H9 (cell line): Measurements from ENCODE around the gene ZNRF4. TPM values are rescaled to one million over a fixed set of nuclear protein-coding genes. Genes with fewer than 3 reads are reported as not detected.

Source experiments
- DNase-seq: peaks from one replicate; pipeline ENCODE4 v3.0.0-alpha.2; 2017
- H2AFZ ChIP-seq: one replicate; pipeline ENCODE4 v1.6.1; 2013; ENCODE audit warnings: mild to moderate bottlenecking, low read length, control low read depth, moderate library complexity
- H2AK5ac ChIP-seq: 2 replicates; pipeline ENCODE4 v1.6.1; 2013; ENCODE audit warnings: low read length, control low read depth, mixed read lengths; ENCODE audit not compliant: insufficient read length
- H2BK120ac ChIP-seq: one replicate; pipeline ENCODE4 v1.6.1; 2013; ENCODE audit warnings: low read depth, mild to moderate bottlenecking, low read length, control low read depth, inconsistent platforms; ENCODE audit not compliant: poor library complexity, severe bottlenecking
- H2BK12ac ChIP-seq: 2 replicates; pipeline ENCODE4 v1.6.1; 2013; ENCODE audit warnings: low read length, control low read depth, mixed read lengths, low read depth; ENCODE audit not compliant: insufficient read length
- H2BK15ac ChIP-seq: 2 replicates; pipeline ENCODE4 v1.6.1; 2013; ENCODE audit warnings: low read depth, low read length, control low read depth
- H2BK20ac ChIP-seq: one replicate; pipeline ENCODE4 v1.6.1; 2013; ENCODE audit warnings: low read depth, mild to moderate bottlenecking, low read length, control low read depth, inconsistent platforms; ENCODE audit not compliant: poor library complexity, severe bottlenecking
- H2BK5ac ChIP-seq: 2 replicates; pipeline ENCODE4 v1.6.1; 2013; ENCODE audit warnings: low read length, control low read depth, mixed read lengths; ENCODE audit not compliant: insufficient read length
- H3K14ac ChIP-seq: 2 replicates; pipeline ENCODE4 v1.6.1; 2013; ENCODE audit warnings: low read length, control low read depth; ENCODE audit not compliant: insufficient read depth
- H3K18ac ChIP-seq: 2 replicates; pipeline ENCODE4 v1.6.1; 2013; ENCODE audit warnings: low read depth, mild to moderate bottlenecking, mixed read lengths, low read length, control low read depth; ENCODE audit not compliant: insufficient read length
- H3K23ac ChIP-seq: 2 replicates; pipeline ENCODE4 v1.6.1; 2013; ENCODE audit warnings: low read length, control low read depth, mixed read lengths, low read depth; ENCODE audit not compliant: insufficient read length
- H3K23me2 ChIP-seq: 2 replicates; pipeline ENCODE4 v1.6.1; 2013; ENCODE audit warnings: low read depth, mild to moderate bottlenecking, mixed read lengths, low read length, control low read depth; ENCODE audit not compliant: insufficient read length, poor library complexity, severe bottlenecking
- H3K27ac ChIP-seq: 2 replicates; pipeline ENCODE4 v1.5.1; 2013; ENCODE audit warnings: low read length, control low read depth, mixed read lengths, low read depth; ENCODE audit not compliant: insufficient read length
- H3K27me3 ChIP-seq: 2 replicates; pipeline ENCODE4 v1.6.1; 2013; ENCODE audit warnings: low read length, control low read depth, inconsistent platforms; ENCODE audit not compliant: insufficient read depth
- H3K4ac ChIP-seq: 2 replicates; pipeline ENCODE4 v1.6.1; 2013; ENCODE audit warnings: low read depth, mild to moderate bottlenecking, control low read depth, inconsistent platforms, low read length, moderate library complexity
- H3K4me1 ChIP-seq: 2 replicates; pipeline ENCODE4 v1.6.1; 2013; ENCODE audit warnings: low read length, control low read depth, inconsistent platforms; ENCODE audit not compliant: insufficient read depth
- H3K4me2 ChIP-seq: 2 replicates; pipeline ENCODE4 v1.6.1; 2013; ENCODE audit warnings: low read length, control low read depth, mixed read lengths; ENCODE audit not compliant: insufficient read length, insufficient read depth
- H3K56ac ChIP-seq: 2 replicates; pipeline ENCODE4 v1.6.1; 2013; ENCODE audit warnings: low read depth, mild to moderate bottlenecking, mixed read lengths, low read length, control low read depth; ENCODE audit not compliant: insufficient read length
- H3K79me1 ChIP-seq: 2 replicates; pipeline ENCODE4 v1.6.1; 2013; ENCODE audit warnings: low read depth, mild to moderate bottlenecking, moderate library complexity, low read length, control low read depth, inconsistent platforms; ENCODE audit not compliant: insufficient read depth, poor library complexity, severe bottlenecking
- H3K79me2 ChIP-seq: 2 replicates; pipeline ENCODE4 v1.6.1; 2013; ENCODE audit warnings: low read length, control low read depth, inconsistent platforms; ENCODE audit not compliant: insufficient read depth
- H3K9ac ChIP-seq: 2 replicates; pipeline ENCODE4 v1.6.1; 2013; ENCODE audit warnings: low read length, control low read depth, mixed read lengths; ENCODE audit not compliant: insufficient read length; ENCODE audit errors: extremely low read depth
- H3K9me3 ChIP-seq: one replicate; pipeline ENCODE4 v1.6.1; 2013; ENCODE audit warnings: low read depth, low read length, inconsistent platforms; ENCODE audit not compliant: control insufficient read depth
- H3T11ph ChIP-seq: one replicate; pipeline ENCODE4 v1.6.1; 2013; ENCODE audit warnings: mild to moderate bottlenecking, low read length, control low read depth, inconsistent platforms
- H4K20me1 ChIP-seq: one replicate; pipeline ENCODE4 v1.6.1; 2013; ENCODE audit not compliant: control insufficient read depth, insufficient read length, insufficient read depth
- H4K5ac ChIP-seq: 2 replicates; pipeline ENCODE4 v1.6.1; 2013; ENCODE audit warnings: low read depth, mild to moderate bottlenecking, mixed read lengths, low read length, control low read depth; ENCODE audit not compliant: insufficient read length
- H4K8ac ChIP-seq: replicated peaks from 2 replicates; pipeline ENCODE4 v1.6.1; 2013; ENCODE audit warnings: low read length, control low read depth, mixed read lengths, low read depth; ENCODE audit not compliant: insufficient read length
- H4K91ac ChIP-seq: 2 replicates; pipeline ENCODE4 v1.6.1; 2013; ENCODE audit warnings: low read depth, mild to moderate bottlenecking, moderate library complexity, mixed read lengths, low read length, control low read depth; ENCODE audit not compliant: insufficient read length
- H3K27ac Mint-ChIP-seq, 3 experiments: 2 replicates in 2 of 3; 3 replicates in 1 of 3; pipeline ENCODE4 v1.8.0; 2020 to 2021; ENCODE audit warnings: mixed read lengths in 3 of 3, mild to moderate bottlenecking in 1 of 3, moderate library complexity in 1 of 3
- H3K27me3 Mint-ChIP-seq: 2 replicates; pipeline ENCODE4 v1.8.0; 2021; ENCODE audit warnings: low read depth, mild to moderate bottlenecking, moderate library complexity, mixed read lengths
- H3K36me3 Mint-ChIP-seq, 3 experiments: 2 replicates in 2 of 3; 3 replicates in 1 of 3; pipeline ENCODE4 v1.8.0; 2020 to 2021; ENCODE audit warnings: low read depth in 3 of 3, mixed read lengths in 3 of 3; ENCODE audit not compliant: insufficient read depth in 1 of 3
- H3K4me1 Mint-ChIP-seq, 2 experiments: 2 replicates each; pipeline ENCODE4 v1.8.0; 2020; ENCODE audit warnings: mixed read lengths in 2 of 2
- H3K4me3 Mint-ChIP-seq, 2 experiments: 2 replicates in 1 of 2; 3 replicates in 1 of 2; pipeline ENCODE4 v1.8.0; 2020 to 2021; ENCODE audit warnings: mild to moderate bottlenecking in 2 of 2, mixed read lengths in 2 of 2, moderate library complexity in 1 of 2
- H3K9me3 Mint-ChIP-seq, 2 experiments: 2 replicates in 1 of 2; 3 replicates in 1 of 2; pipeline ENCODE4 v1.8.0; 2020; ENCODE audit warnings: mild to moderate bottlenecking in 2 of 2, mixed read lengths in 2 of 2, moderate library complexity in 1 of 2
- CTCF ChIP-seq: fragments of 200-600 bp; sonication (generic); conservative IDR thresholded peaks from 3 replicates; pipeline ENCODE4 v1.8.0; 2021; ENCODE audit warnings: antibody characterized with exemption, mild to moderate bottlenecking
- WGBS: extraction: QIAGEN DNeasy Blood & Tissue Kit; methylation state at CpG from one replicate; pipeline ENCODE4 v1.1.7; 2013; ENCODE audit warnings: missing lambda C conversion rate, low lambda C conversion rate, mixed read lengths; ENCODE audit not compliant: insufficient read length; ENCODE audit errors: extremely low coverage; 5-methylcytosine and 5-hydroxymethylcytosine counted together
- total RNA-seq: library from RNA; stranded (reverse); gene quantifications from 2 replicates; pipeline ENCODE4 v1.2.1, GENCODE V29; 2021

Gene ZNRF4
- total RNA-seq, 1 experiment from 2014 or later: not detected

DNA sequence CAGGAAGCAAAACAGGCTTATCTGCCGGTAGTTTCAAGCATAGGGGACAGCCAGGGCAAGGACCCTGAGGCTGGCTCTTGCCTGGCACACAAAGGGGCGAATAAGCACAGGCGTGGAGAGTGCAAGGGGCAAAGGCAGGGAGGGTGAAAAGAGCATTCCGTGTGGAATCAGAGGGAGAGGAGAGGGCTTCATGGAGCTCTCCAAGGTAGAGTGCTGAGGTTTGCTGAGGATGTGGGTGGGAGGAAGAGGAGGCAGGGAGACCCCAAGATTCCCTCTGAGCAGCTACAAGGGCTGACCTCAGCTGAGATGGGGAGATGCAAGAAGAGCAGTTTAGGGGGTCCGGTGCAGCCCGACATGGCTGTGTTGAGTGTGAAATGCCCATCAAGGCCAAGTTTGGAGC is 36.5 kb upstream of the ZNRF4 start:
- Histone ChIP-seq H3K23me2 (no peaks in the 10 kb centered on the region), H2AFZ (no peak overlapping the region), H2BK20ac (no peak overlapping the region), H3K14ac (no peak overlapping the region), H3K4ac (no peak overlapping the region), H4K91ac (no peak overlapping the region), H2BK120ac (no peak overlapping the region), H3K9ac (no peak overlapping the region), H3K4me2 (no peak overlapping the region), H3K23ac (no peak overlapping the region), H3T11ph (no peak overlapping the region), H3K56ac (no peak overlapping the region), H3K9me3 (no peaks in the 10 kb centered on the region), H3K27ac (no peak overlapping the region), H3K27me3 (no peaks in the 10 kb centered on the region), H3K18ac (no peak overlapping the region), H4K20me1 (no peaks in the 10 kb centered on the region), H4K5ac (no peak overlapping the region), H3K4me1 (no peaks in the 10 kb centered on the region; the same call in 1 of the 2 replicates), H2BK5ac (no peak overlapping the region), H4K8ac (no peak overlapping the region), H3K79me2 (no peaks in the 10 kb centered on the region), H2BK15ac (no peak overlapping the region), H2BK12ac (no peak overlapping the region), H3K79me1 (no peaks in the 10 kb centered on the region), H2AK5ac (no peak overlapping the region)
- Mint-ChIP-seq H3K4me3 (peak overlapping the region in 1 of 2 experiments; percentile 39; a peak in 1 of 5 replicates), H3K27ac (no peak overlapping the region), H3K27me3 (peaks cover 30% of the 10 kb centered on the region), H3K4me1 (peaks cover 20 to 25% of the 10 kb centered on the region in 2 experiments), H3K36me3 (no peaks in the 10 kb centered on the region), H3K9me3 (no peaks in the 10 kb centered on the region; a peak in 2 of 5 replicates)
- WGBS: no CpG with 5 or more reads among the region's 6 CpGs
- no peak for DNase-seq
- no peak for TF ChIP-seq CTCF
